Fibroblast of the aortic adventitia (primary cell): Measurements from ENCODE around the gene TBXAS1. TPM values are rescaled to one million over a fixed set of nuclear protein-coding genes. Genes with fewer than 3 reads are reported as not detected.
A peak's percentile ranks its signal among the peaks of the same experiment; 100 is the strongest.

Source experiments
- DNase-seq: peaks from one replicate; pipeline ENCODE4 v3.0.0-alpha.2; 2010; ENCODE audit warnings: low read depth
- H3K4me3 ChIP-seq: 2 replicates; pipeline ENCODE4 v1.5.1; 2011; ENCODE audit warnings: low read depth, mild to moderate bottlenecking, control low read depth, low read length, moderate library complexity
- CTCF ChIP-seq: IDR thresholded peaks from 2 replicates; pipeline ENCODE4 v1.5.1; 2011; ENCODE audit warnings: mild to moderate bottlenecking, low read length, control low read depth, inconsistent platforms; ENCODE audit not compliant: insufficient read depth
- total RNA-seq: library from RNA; depleted of rRNA; stranded (reverse); fragments of >200 nt; gene quantifications from 2 replicates; pipeline ENCODE4 v1.2.3, GENCODE V29; 2012; ENCODE audit warnings: low replicate concordance

Gene TBXAS1
- total RNA-seq, 1 donor = 2.4 TPM

- H3K4me3 ChIP-seq = no peak overlapping the region
- no peak for TF ChIP-seq CTCF
- DNase-seq = peak; percentile 37
Observed at GRCh38 chr7:139930286-139930965, 101.4 kb downstream of the TBXAS1 start.

GRCh38 chr7:139931190-139931934, 102.3 kb downstream of the TBXAS1 start:
- no peak for TF ChIP-seq CTCF
- no peak for DNase-seq
- H3K4me3 ChIP-seq = no peak overlapping the region

- DNase-seq = no peak
- no peak for TF ChIP-seq CTCF
- no peak overlapping the region for H3K4me3 ChIP-seq
Observed at GRCh38 chr7:139932531-139932930, 103.5 kb downstream of the TBXAS1 start.

- no peak overlapping the region for H3K4me3 ChIP-seq
- DNase-seq = peak; percentile 93
- TF ChIP-seq CTCF = no peak
Observed at GRCh38 chr7:139936760-139937310, 107.8 kb downstream of the TBXAS1 start.

- H3K4me3 ChIP-seq = no peak overlapping the region
- TF ChIP-seq CTCF = no peak
- no peak for DNase-seq
Observed at GRCh38 chr7:139937715-139938114, 108.7 kb downstream of the TBXAS1 start.

- no peak overlapping the region for H3K4me3 ChIP-seq
- TF ChIP-seq CTCF = no peak
- peak; percentile 47 for DNase-seq
Observed at GRCh38 chr7:139940866-139941265, 111.8 kb downstream of the TBXAS1 start.
